HepG2 (cell line): ENCODE results near the gene ZDBF2. TPM values are rescaled to one million over a fixed set of nuclear protein-coding genes. Genes with fewer than 3 reads are reported as not detected.

Experiments
- ATAC-seq: fragments of 200-7000 bp; cut with Tn5 transposase; 3 replicates; pipeline ENCODE4 v1.9.1; 2020; ENCODE audit warnings: mild to moderate bottlenecking, moderate library complexity
- BruUV-seq: library from RNA; stranded (reverse); fragments of 400-500 nt; replicated peaks from 2 replicates; lab custom pipeline; 2021; lab: Mats Ljungman, UMichigan
- CTCF ChIA-PET: fragments of 300-600 bp; formaldehyde crosslinking; extraction: SDS; loops from one replicate; lab custom pipeline; 2021; ENCODE audit warnings: low total read pairs, inconsistent platforms, low intra/inter-chr PET ratio; lab: Yijun Ruan, JAX
- POLR2A ChIA-PET: fragments of 350-600 bp; sonication (Branson Sonifier 250); formaldehyde crosslinking; loops from one replicate; lab custom pipeline; 2020; ENCODE audit warnings: antibody characterized with exemption, inconsistent platforms; lab: Yijun Ruan, JAX
- DNase-seq: peaks from one replicate; pipeline ENCODE4 v3.0.0-alpha.2; 2015; ENCODE audit warnings: low spot score
- FAIRE-seq: peaks from 3 replicates; lab custom pipeline; 2011; peaks lifted over from hg19 to GRCh38; lab: Jason Lieb, UNC
- H2AFZ ChIP-seq: one replicate; pipeline ENCODE4 v1.6.1; 2011; ENCODE audit warnings: low read length, inconsistent platforms
- H3K27ac ChIP-seq: fragments of 300-600 bp; 3 replicates; pipeline ENCODE4 v1.8.0; 2011; ENCODE audit warnings: mixed run types, mild to moderate bottlenecking, mixed read lengths, low read length, inconsistent platforms; ENCODE audit not compliant: insufficient read depth; ENCODE audit errors: extremely low read length
- H3K27me3 ChIP-seq, 2 experiments: fragments of 200-600 bp in 1 of 2; 2 replicates in 1 of 2; 3 replicates in 1 of 2; pipeline versions ENCODE4 v1.6.0 to v1.8.0; 2011; ENCODE audit warnings: low read length in 2 of 2, mild to moderate bottlenecking in 2 of 2, moderate library complexity in 2 of 2, inconsistent platforms in 1 of 2; ENCODE audit not compliant: insufficient read depth in 2 of 2, control insufficient read depth in 1 of 2
- H3K36me3 ChIP-seq, 2 experiments: fragments of 200-600 bp in 1 of 2; replicated peaks in 1 of 2; 2 replicates in 1 of 2; 3 replicates in 1 of 2; pipeline versions ENCODE4 v1.5.1 to v1.8.0; 2011; ENCODE audit warnings: low read length in 2 of 2, inconsistent platforms in 1 of 2; ENCODE audit not compliant: insufficient read depth in 2 of 2, control insufficient read depth in 1 of 2
- H3K4me1 ChIP-seq: 2 replicates; pipeline ENCODE4 v1.5.1; 2012; ENCODE audit warnings: low read length, inconsistent platforms; ENCODE audit not compliant: insufficient read depth
- H3K4me2 ChIP-seq: 2 replicates; pipeline ENCODE4 v1.6.0; 2011; ENCODE audit warnings: low read depth, low read length, inconsistent platforms
- H3K4me3 ChIP-seq, 3 experiments: fragments of 200-600 bp in 1 of 3; sonication (generic), shearing (Covaris generic) in 1 of 3; replicated peaks in 1 of 3; 2 replicates each; pipeline ENCODE4 v1.5.1; 2011 to 2016; ENCODE audit warnings: low read length in 3 of 3, inconsistent platforms in 2 of 3, low read depth in 2 of 3, mild to moderate bottlenecking in 2 of 3, control low read depth in 1 of 3, mixed read lengths in 1 of 3; ENCODE audit not compliant: insufficient read depth in 1 of 3
- H3K79me2 ChIP-seq: one replicate; pipeline ENCODE4 v1.6.1; 2011; ENCODE audit warnings: low read length, inconsistent platforms; ENCODE audit not compliant: insufficient read depth
- H3K9ac ChIP-seq: 2 replicates; pipeline ENCODE4 v1.6.0; 2011; ENCODE audit warnings: mild to moderate bottlenecking, low read depth, low read length, inconsistent platforms; ENCODE audit not compliant: insufficient read depth
- H3K9me3 ChIP-seq: 2 replicates; pipeline ENCODE4 v1.5.1; 2012; ENCODE audit warnings: mild to moderate bottlenecking, low read length
- H4K20me1 ChIP-seq: 2 replicates; pipeline ENCODE4 v1.6.0; 2011; ENCODE audit warnings: inconsistent platforms, mild to moderate bottlenecking, low read length, moderate library complexity; ENCODE audit not compliant: insufficient read depth
- DNMT1 ChIP-seq: sonication (generic); formaldehyde crosslinking; IDR thresholded peaks from 2 replicates; pipeline ENCODE4 v1.5.1; 2020; ENCODE audit warnings: mild to moderate bottlenecking, missing genetic modification reagents
- EHMT2 ChIP-seq: fragments of 200-600 bp; sonication (generic); IDR thresholded peaks from 2 replicates; pipeline ENCODE4 v1.7.0; 2017; ENCODE audit warnings: antibody characterized with exemption, low read depth, low read length, borderline replicate concordance
- FOXO4 ChIP-seq: sonication (generic); formaldehyde crosslinking; conservative IDR thresholded peaks from 2 replicates; pipeline ENCODE4 v1.8.1; 2023; ENCODE audit warnings: missing genetic modification reagents
- HNF4A ChIP-seq: sonication (generic); formaldehyde crosslinking; IDR thresholded peaks from 2 replicates; pipeline ENCODE4 v1.4.0; 2020; ENCODE audit warnings: missing genetic modification reagents
- HNF4G ChIP-seq, 2 experiments: sonication (generic) in 1 of 2; formaldehyde crosslinking in 1 of 2; IDR thresholded peaks; 2 replicates each; pipeline versions ENCODE4 v1.4.0 to v1.6.1; 2011 to 2020; ENCODE audit warnings: borderline replicate concordance in 2 of 2, low read depth in 2 of 2, mild to moderate bottlenecking in 2 of 2, low read length in 1 of 2, missing genetic modification reagents in 1 of 2, moderate library complexity in 1 of 2
- MBNL3 ChIP-seq: fragments of 250-450 bp; sonication (Bioruptor Pico); conservative IDR thresholded peaks from 2 replicates; pipeline ENCODE4 v1.8.0; 2022; ENCODE audit warnings: mild to moderate bottlenecking, inconsistent platforms
- PATZ1 ChIP-seq: sonication (generic); formaldehyde crosslinking; IDR thresholded peaks from 2 replicates; pipeline ENCODE4 v1.4.0; 2020; ENCODE audit warnings: missing genetic modification reagents
- PAX8 ChIP-seq: sonication (generic); formaldehyde crosslinking; IDR thresholded peaks from 2 replicates; pipeline ENCODE4 v1.8.0; 2022; ENCODE audit warnings: mild to moderate bottlenecking, missing genetic modification reagents, borderline replicate concordance
- STAT6 ChIP-seq: sonication (generic); formaldehyde crosslinking; IDR thresholded peaks from 2 replicates; pipeline ENCODE4 v1.4.0; 2020; ENCODE audit warnings: missing genetic modification reagents, mild to moderate bottlenecking, borderline replicate concordance
- ZBTB46 ChIP-seq: sonication (generic); formaldehyde crosslinking; IDR thresholded peaks from 2 replicates; pipeline ENCODE4 v1.4.0; 2020; ENCODE audit warnings: mild to moderate bottlenecking, missing genetic modification reagents, borderline replicate concordance
- ZNF362 ChIP-seq: sonication (generic); formaldehyde crosslinking; IDR thresholded peaks from 2 replicates; pipeline ENCODE4 v1.4.0; 2020; ENCODE audit warnings: missing genetic modification reagents, mild to moderate bottlenecking, borderline replicate concordance
- WGBS: methylation state at CpG from one replicate; pipeline ENCODE4 v1.1.6; 2017; ENCODE audit warnings: low lambda C conversion rate; 5-methylcytosine and 5-hydroxymethylcytosine counted together
- in situ Hi-C: cut with HindIII; loops from 2 replicates; pipeline ENCODE4 v1.10.0; 2017; ENCODE audit warnings: low pct_unique_long_range_greater_than_20kb; ENCODE audit not compliant: extremely low pct_ligation_motif_present
- intact Hi-C: fragments of 100-400 bp; cut with micrococcal nuclease; formaldehyde crosslinking; loops from one replicate; pipeline ENCODE4 v1.10.0; 2022; ENCODE audit not compliant: unreplicated experiment
- polyA plus RNA-seq, 8 experiments: library from polyadenylated mRNA; depleted of rRNA in 3 of 8; stranded (reverse) in 7 of 8; unstranded in 1 of 8; fragments of >200 nt; fragmentation: Illumina TruSeq in 4 of 8; extraction: Trizol in 4 of 8; gene quantifications; 2 replicates each; pipeline versions ENCODE4 v1.2.1 to v1.2.3, GENCODE V29; 2011 to 2016; ENCODE audit warnings: low read depth in 4 of 8, missing spikeins in 1 of 8, mixed read lengths in 1 of 8; ENCODE audit not compliant: insufficient read depth in 1 of 8
- total RNA-seq, 5 experiments: library from RNA; depleted of rRNA; stranded (reverse); fragments of >200 nt; fragmentation: Illumina TruSeq; extraction: Trizol; gene quantifications; 2 replicates each; pipeline ENCODE4 v1.2.3, GENCODE V29; 2016; ENCODE audit warnings: low read depth in 1 of 5

Gene ZDBF2
- total and polyA plus RNA-seq, 2 of the 13 experiments (the other 11 are each of a cell fraction or from before 2014, with no cell fraction given), result 1.5 to 2.0 TPM

GRCh38 chr2:206299608-206300007 lies 25.1 kb downstream of the ZDBF2 start (continued):
- TF ChIP-seq EHMT2 (0 out of 2 replicates have a peak, but pooled peaks have one; percentile 41), PATZ1 (CRISPR knock-in tag) (0 out of 2 replicates have a peak, but pooled peaks have one; percentile 25), ZNF362 (CRISPR knock-in tag) (peak; percentile 88), HNF4G (IDR thresholded peaks at IDR 0.05; ENCODE audit: borderline replicate concordance, low read depth, low read length) (peak; percentile 74), HNF4G (CRISPR knock-in tag; IDR thresholded peaks at IDR 0.05; ENCODE audit: borderline replicate concordance, low read depth) (peak; percentile 61; the same call in 1 of the 2 replicates), HNF4A (CRISPR knock-in tag) (peak; percentile 77)
- TF ChIP-seq, all 625 proteins: peak for 18; not testable (repeated sequence) for 607

GRCh38 chr2:206305523-206306245 lies 31.2 kb downstream of the ZDBF2 start:
- CTCF ChIA-PET, result no interaction called here
- no peak for FAIRE-seq
- Histone ChIP-seq H3K9me3 (no peaks in the 10 kb centered on the region), H3K4me1 (no peaks in the 10 kb centered on the region), H3K36me3 (no peaks in the 10 kb centered on the region), H3K27me3 (peaks cover 0 to 2% of the 10 kb centered on the region in 2 experiments; a peak in 1 of 5 replicates), H3K9ac (no peak overlapping the region), H3K4me3 (no peak overlapping the region), H3K27ac (no peak overlapping the region), H4K20me1 (no peaks in the 10 kb centered on the region), H2AFZ (no peak overlapping the region), H3K79me2 (no peaks in the 10 kb centered on the region), H3K4me2 (no peak overlapping the region)
- intact Hi-C loops (no loop called here), in situ Hi-C loops (no loop called here)
- WGBS, result 20% methylated on average over 3 of the region's 3 CpGs
- no TSS peak for BruUV-seq
- ATAC-seq, result no peak
- no peak for DNase-seq
- POLR2A ChIA-PET, result no interaction called here
- no peak for TF ChIP-seq STAT6 (CRISPR knock-in tag)
- no peak for TF ChIP-seq MBNL3 (CRISPR knock-in tag)
- TF ChIP-seq ZBTB46 (CRISPR knock-in tag), result no peak
- TF ChIP-seq FOXO4 (CRISPR knock-in tag), result no peak
- TF ChIP-seq DNMT1 (CRISPR knock-in tag), result no peak
- no peak for TF ChIP-seq PAX8
